Measurements from ENCODE around the gene FKBP11. TPM values are rescaled to one million over a fixed set of nuclear protein-coding genes. Genes with fewer than 3 reads are reported as not detected.

Gene FKBP11
- 44.6 and 56.3 TPM in 2 replicates for total RNA-seq (ENCODE audit: low replicate concordance)
- long read RNA-seq, full-length matches to known transcripts = 11 of 13 reads
- long read RNA-seq, partial matches to known transcripts = 1 of 13 reads
- long read RNA-seq, other reads (novel, unspliced or antisense) = 1 of 13 reads

DNA sequence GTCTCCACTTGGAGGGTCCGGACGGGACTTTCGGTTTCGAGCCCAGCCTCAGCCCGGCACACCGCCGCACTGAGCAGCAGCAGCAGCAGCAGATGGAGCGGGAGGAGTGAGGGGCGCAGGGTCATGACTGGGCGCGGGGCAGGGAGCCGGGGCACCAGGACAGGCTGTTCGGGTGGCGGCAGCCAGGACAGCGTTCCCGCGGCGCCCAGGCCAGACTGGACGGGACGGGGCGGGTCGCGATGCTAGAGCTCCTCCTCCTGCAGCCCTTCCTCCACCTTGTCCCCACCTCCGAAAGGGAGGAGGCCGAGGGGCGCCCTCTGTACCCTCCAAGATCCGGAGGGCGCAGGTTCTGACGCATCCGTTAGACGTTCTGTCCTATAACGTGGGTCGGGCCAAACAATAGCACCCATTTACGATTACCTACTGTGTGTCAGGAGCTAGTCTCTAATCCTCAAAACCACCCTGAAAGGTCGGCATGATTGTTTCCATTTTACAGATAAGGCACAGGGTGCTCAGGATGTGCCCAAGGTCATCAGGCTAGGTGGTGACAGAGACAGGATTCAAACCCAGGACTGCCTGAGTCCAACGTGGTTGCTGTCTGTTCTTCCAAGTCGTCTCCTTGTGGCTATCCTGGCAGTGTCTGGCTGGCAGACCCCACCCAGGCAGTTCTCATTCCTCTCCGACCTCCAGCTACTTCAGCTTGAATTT is at the start of gene FKBP11:
Gene FKBP11, minus strand, starts transcription at position 189 of the 708 bp plus-strand sequence. Its CDS starts 64 bp downstream, at position 125.
- Mint-ChIP-seq H3K4me3 (peak within 1 kb of the TSS; percentile 91), H3K9me3 (no peaks in the 10 kb centered on the region), H3K4me1 (ENCODE audit: unreplicated experiment) (peaks cover 7% of the 10 kb centered on the region), H3K36me3 (peaks cover 18% of the 10 kb centered on the region), H3K27me3 (no peaks in the 10 kb centered on the region), H3K27ac (peak within 1 kb of the TSS; percentile 78)
- no peak for DNase-seq (ENCODE audit: extremely low spot score, unreplicated experiment)
- TF ChIP-seq, protein P1, sequence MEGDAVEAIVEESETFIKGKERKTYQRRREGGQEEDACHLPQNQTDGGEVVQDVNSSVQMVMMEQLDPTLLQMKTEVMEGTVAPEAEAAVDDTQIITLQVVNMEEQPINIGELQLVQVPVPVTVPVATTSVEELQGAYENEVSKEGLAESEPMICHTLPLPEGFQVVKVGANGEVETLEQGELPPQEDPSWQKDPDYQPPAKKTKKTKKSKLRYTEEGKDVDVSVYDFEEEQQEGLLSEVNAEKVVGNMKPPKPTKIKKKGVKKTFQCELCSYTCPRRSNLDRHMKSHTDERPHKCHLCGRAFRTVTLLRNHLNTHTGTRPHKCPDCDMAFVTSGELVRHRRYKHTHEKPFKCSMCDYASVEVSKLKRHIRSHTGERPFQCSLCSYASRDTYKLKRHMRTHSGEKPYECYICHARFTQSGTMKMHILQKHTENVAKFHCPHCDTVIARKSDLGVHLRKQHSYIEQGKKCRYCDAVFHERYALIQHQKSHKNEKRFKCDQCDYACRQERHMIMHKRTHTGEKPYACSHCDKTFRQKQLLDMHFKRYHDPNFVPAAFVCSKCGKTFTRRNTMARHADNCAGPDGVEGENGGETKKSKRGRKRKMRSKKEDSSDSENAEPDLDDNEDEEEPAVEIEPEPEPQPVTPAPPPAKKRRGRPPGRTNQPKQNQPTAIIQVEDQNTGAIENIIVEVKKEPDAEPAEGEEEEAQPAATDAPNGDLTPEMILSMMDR (conservative IDR thresholded peaks at IDR 0.05) = no peak

DNA sequence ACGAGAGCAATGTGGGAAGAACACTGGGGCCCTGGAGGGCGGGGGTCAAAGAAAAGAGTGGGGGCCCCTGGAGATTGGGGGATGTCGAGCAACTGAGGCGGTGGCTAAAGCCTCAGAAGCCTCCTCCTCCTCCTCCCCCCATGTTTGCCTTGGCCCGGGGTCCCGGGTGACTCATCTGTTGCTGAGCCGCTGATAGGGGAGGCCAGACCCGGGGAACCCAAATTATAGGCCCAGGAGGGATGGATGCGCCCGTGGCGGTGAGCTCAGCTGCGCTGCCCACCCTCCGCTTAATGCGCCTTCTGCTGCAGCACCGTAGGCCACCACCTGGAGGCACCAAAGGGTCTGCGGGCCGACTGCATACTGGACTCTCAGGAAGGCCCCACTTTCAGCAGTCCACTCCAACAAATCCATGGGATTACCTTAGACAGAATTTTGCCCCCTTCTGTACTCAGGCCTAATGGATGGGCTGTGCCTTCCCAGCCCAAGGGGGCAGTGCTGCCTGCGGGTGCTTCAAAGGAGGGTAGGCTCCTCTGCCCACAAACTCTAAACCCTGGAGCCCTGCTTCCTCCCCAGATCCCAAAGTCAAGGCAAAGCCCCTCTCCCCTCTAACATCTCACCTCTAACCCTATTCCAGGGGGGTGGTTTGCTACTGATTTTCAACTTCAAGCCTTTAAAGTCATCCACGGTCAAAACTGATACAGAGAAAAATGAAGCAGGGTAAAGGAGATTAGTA is 48.8 kb upstream of the FKBP11 start:
- Mint-ChIP-seq H3K27ac (no peak overlapping the region), H3K9me3 (no peaks in the 10 kb centered on the region), H3K4me3 (no peak overlapping the region), H3K27me3 (peaks cover 95% of the 10 kb centered on the region), H3K4me1 (ENCODE audit: unreplicated experiment) (peaks cover 12% of the 10 kb centered on the region), H3K36me3 (no peaks in the 10 kb centered on the region)
- DNase-seq (ENCODE audit: extremely low spot score, unreplicated experiment) = no peak
- TF ChIP-seq, protein P1 (conservative IDR thresholded peaks at IDR 0.05) = peak; percentile 78

DNA sequence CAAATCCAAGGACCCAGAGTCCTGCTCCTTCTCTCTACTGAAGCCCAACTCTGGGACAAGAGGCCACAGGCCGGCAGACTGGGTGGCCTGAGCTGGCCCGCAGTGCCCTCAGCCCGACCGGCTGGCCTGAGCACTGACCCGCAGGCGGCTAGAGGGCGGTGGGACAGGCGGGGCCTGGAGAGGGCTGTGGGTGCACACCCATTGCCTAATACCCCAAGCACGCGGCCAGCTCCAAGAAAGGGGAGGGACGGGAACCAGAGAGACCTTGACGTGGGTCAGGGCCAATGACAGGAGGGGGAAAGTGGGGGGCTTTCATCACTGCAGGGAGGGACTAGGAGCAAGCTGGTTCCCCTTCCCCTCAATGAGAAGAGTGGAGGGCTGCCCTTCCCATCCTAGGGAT is 48.2 kb upstream of the FKBP11 start:
- H3K27ac Mint-ChIP-seq = no peak overlapping the region
- DNase-seq (ENCODE audit: extremely low spot score, unreplicated experiment) = no peak
- no peaks in the 10 kb centered on the region for H3K9me3 Mint-ChIP-seq
- H3K27me3 Mint-ChIP-seq = peaks cover 95% of the 10 kb centered on the region
- TF ChIP-seq, protein P1 (conservative IDR thresholded peaks at IDR 0.05) = no peak
- H3K4me3 Mint-ChIP-seq = no peak overlapping the region
- H3K4me1 Mint-ChIP-seq (ENCODE audit: unreplicated experiment) = peaks cover 16% of the 10 kb centered on the region
- H3K36me3 Mint-ChIP-seq = no peaks in the 10 kb centered on the region

DNA sequence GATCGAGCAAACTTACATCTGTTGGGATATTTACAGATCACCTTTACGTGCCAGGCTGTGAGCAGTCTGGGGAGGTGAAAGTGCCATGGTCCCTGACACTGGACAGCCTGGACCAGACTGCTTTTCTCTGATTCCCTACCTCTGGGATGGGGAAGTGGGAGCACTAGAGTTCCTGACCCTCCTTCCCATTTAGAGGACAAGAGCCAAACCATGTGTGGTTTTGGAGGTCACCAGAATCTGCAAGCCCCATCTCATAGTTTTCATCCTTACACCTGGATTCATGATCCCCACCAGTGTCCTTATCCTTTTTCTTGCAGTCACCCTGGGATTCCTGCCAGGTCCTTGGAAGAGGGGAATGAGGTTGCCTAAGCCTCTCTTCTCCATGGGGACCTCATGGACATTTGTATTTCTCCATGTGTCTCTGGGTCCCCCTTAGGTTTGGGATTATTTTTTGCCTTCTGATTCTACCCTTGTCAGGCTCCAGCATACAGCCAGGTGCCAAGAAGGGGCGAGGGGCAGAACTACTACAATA is 47.7 kb upstream of the FKBP11 start:
- H3K4me3 Mint-ChIP-seq = peak overlapping the region; percentile 20
- peaks cover 19% of the 10 kb centered on the region for H3K4me1 Mint-ChIP-seq (ENCODE audit: unreplicated experiment)
- no peak overlapping the region for H3K27ac Mint-ChIP-seq
- no peak for DNase-seq (ENCODE audit: extremely low spot score, unreplicated experiment)
- H3K9me3 Mint-ChIP-seq = no peaks in the 10 kb centered on the region
- peaks cover 97% of the 10 kb centered on the region for H3K27me3 Mint-ChIP-seq
- no peaks in the 10 kb centered on the region for H3K36me3 Mint-ChIP-seq
- TF ChIP-seq, protein P1 (conservative IDR thresholded peaks at IDR 0.05) = no peak

DNA sequence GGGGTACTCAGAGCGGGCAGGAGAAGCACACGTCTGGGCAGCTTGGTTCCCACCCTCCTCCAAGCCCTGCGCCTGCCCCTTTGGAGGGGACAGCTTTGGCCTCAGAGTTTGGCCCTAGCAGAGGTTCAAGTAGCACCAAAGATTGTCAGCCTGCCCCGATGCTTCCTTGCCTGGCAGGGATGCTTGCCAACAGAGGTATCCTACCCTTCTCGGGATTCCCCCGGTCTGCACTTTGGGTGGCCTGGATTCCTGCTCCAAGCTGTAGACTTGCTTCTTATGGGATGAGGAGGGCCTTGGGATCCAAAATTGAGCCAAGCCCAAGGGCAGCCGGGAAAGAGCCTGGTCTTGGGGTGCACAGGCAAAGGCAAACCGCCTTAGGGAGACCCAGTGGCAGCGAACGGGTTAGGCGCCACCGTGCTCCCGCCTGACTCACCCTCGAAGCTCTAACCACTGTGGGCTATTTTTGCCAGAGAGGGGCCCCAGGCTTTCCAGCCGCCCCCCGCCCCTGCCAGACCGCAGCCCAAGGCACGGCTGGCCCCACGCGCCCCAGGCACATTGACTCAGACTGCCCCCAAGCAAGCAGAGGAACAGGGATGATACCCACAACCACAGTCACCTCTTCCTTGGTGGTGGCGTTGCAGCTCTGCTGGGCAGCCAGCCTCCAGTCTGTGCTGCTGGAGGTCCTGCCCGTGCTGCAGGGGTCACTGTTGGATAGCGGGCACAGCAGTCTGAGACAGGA is 47.1 kb upstream of the FKBP11 start:
- Mint-ChIP-seq H3K27me3 (peaks cover 95% of the 10 kb centered on the region), H3K27ac (no peak overlapping the region), H3K4me1 (ENCODE audit: unreplicated experiment) (peaks cover 19% of the 10 kb centered on the region), H3K9me3 (no peaks in the 10 kb centered on the region), H3K4me3 (no peak overlapping the region), H3K36me3 (no peaks in the 10 kb centered on the region)
- TF ChIP-seq, protein P1 (conservative IDR thresholded peaks at IDR 0.05) = no peak
- no peak for DNase-seq (ENCODE audit: extremely low spot score, unreplicated experiment)

Data from type B pancreatic cell (in vitro differentiated cells).